Measurements from ENCODE around the gene WDR77.
A peak's percentile ranks its signal among the peaks of the same experiment; 100 is the strongest.

WDR77 gene

GRCh38 chr1:111469539-111469938 is 20.5 kb upstream of the WDR77 start:
- no peak for DNase-seq (ENCODE audit: low read depth in 3 of 3)

GRCh38 chr1:111468717-111469100 is 19.7 kb upstream of the WDR77 start:
- DNase-seq (ENCODE audit: low read depth in 3 of 3) = no peak

- DNase-seq (ENCODE audit: low read depth in 3 of 3) = no peak
These were observed 19.0 kb upstream of the WDR77 start for GRCh38 chr1:111467865-111468716.

GRCh38 chr1:111466480-111466879 is 17.4 kb upstream of the WDR77 start:
- no peak for DNase-seq (ENCODE audit: low read depth in 3 of 3)

GRCh38 chr1:111465754-111466153 is 16.7 kb upstream of the WDR77 start:
- no peak for DNase-seq (ENCODE audit: low read depth in 3 of 3)

GRCh38 chr1:111463029-111463683 is 14.1 kb upstream of the WDR77 start:
- DNase-seq (ENCODE audit: low read depth in 3 of 3) = no peak

- DNase-seq (ENCODE audit: low read depth in 3 of 3) = no peak
These were observed 13.4 kb upstream of the WDR77 start for GRCh38 chr1:111462370-111463028.

GRCh38 chr1:111461765-111462164 is 12.7 kb upstream of the WDR77 start:
- DNase-seq (ENCODE audit: low read depth in 3 of 3) = no peak

GRCh38 chr1:111455642-111456031 is 6.6 kb upstream of the WDR77 start:
- DNase-seq (ENCODE audit: low read depth in 3 of 3) = no peak

GRCh38 chr1:111454859-111455641 is 6.0 kb upstream of the WDR77 start:
- peak in 1 of 3 donors; percentile 38 for DNase-seq (ENCODE audit: low read depth in 3 of 3)

- DNase-seq (ENCODE audit: low read depth in 3 of 3) = no peak
These were observed 4.7 kb upstream of the WDR77 start for GRCh38 chr1:111453706-111454105.

- DNase-seq (ENCODE audit: low read depth in 3 of 3) = no peak
These were observed 3.5 kb upstream of the WDR77 start for GRCh38 chr1:111452581-111452980.

- no peak for DNase-seq (ENCODE audit: low read depth in 3 of 3)
These were observed 1.1 kb upstream of the WDR77 start for GRCh38 chr1:111450185-111450584.

- no peak for DNase-seq (ENCODE audit: low read depth in 3 of 3)
These were observed 604 bp upstream of the WDR77 start for GRCh38 chr1:111449703-111450017.

GRCh38 chr1:111448482-111448917 is 556 bp downstream of the WDR77 start:
- peak in 2 of 3 donors; percentile 9 to 21 for DNase-seq (ENCODE audit: low read depth in 3 of 3)

- DNase-seq (ENCODE audit: low read depth in 3 of 3) = no peak
These were observed 1.8 kb downstream of the WDR77 start for GRCh38 chr1:111446967-111447892.

- DNase-seq (ENCODE audit: low read depth in 3 of 3) = no peak
These were observed 2.5 kb downstream of the WDR77 start for GRCh38 chr1:111446546-111446945.

GRCh38 chr1:111444031-111444430 is 5.0 kb downstream of the WDR77 start:
- no peak for DNase-seq (ENCODE audit: low read depth in 3 of 3)

- peak in 1 of 3 donors; percentile 6 for DNase-seq (ENCODE audit: low read depth in 3 of 3)
These were observed 6.6 kb downstream of the WDR77 start for GRCh38 chr1:111442457-111442856.

GRCh38 chr1:111441573-111442192 is 7.4 kb downstream of the WDR77 start:
- DNase-seq (ENCODE audit: low read depth in 3 of 3) = peak; percentile 16 to 39 (median 36)
